Activated T-helper 1 cell treated with Interleukin-2 at 50 U/mL for 16 hours (primary cell): ENCODE results near the gene CDC7.

Source experiments
- DNase-seq: peaks from one replicate; pipeline ENCODE4 v3.0.0-alpha.2; 2020; ENCODE audit warnings: low read depth

Gene CDC7

DNA sequence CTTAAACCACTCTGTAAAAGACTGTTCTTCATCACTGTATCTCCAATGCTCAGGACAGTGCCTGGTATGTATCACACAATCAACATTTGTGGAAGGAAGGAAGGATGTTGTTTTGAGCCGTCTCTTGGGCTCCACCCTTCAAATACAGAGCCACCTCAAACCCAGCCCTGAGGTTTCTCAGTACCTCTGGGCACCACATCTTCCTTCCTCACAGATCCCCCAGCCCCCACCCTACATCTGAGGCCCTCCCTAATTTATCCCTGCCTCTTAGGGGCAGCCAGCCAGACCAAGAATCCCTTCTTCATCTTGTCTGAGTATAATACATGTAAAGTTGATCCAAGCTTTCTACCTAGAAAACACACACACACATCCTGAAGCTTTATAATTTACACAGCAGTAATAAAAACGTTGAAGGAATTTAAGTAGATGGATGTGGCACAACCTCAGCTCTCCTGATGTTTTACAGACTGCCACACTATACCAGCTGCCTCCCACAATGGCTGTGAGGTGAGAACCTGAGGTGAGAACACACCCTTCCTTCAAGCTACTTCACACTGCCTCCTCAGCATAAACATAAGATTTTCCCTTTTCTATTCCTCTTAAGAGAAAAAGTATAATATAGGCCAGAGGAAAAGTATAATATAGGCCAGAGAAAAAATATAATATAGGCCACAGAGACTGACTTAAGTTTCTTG lies 48.5 kb downstream of the CDC7 start:
- DNase-seq, result peak; percentile 13

GRCh38 chr1:91550961-91551360 lies 50.3 kb downstream of the CDC7 start:
- DNase-seq, result no peak

DNA sequence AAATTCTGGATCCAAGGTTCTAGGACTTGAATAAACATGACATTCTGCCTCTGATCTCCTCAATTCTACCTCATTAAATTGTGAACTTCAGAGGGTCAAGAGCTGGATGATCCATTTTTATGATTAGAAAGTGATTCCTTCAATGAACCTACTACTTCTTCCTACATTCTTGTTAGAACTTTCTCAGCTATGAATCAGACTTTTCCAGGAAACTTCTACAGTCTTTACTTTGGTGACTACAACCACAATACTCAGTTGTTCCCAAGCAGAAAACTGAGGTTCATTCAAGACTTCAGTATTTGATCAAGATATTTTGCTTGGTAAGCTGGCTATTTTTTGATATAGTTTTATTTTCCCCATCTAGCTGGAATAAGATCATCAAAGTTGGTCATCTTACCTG lies 51.4 kb downstream of the CDC7 start:
- DNase-seq, result no peak

DNA sequence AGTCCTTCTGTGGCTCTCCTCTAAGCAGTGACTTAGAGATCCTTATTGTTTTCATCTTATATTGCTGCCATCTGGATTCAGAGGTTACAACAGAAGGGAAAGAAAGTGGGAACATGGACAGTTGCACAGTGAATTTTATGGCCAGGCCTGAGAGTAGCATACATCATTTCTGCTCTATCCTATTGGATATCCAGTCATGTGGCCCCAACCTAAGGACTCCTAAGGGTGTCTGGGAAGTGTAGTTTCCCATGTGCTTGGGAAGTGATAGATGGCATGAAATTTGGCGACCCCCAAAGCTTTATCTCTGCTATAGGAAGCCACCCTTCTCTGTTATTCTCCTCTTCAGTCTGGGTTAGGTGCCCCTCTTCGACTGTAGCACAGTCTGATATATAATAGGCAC lies 51.9 kb downstream of the CDC7 start:
- no peak for DNase-seq

DNA sequence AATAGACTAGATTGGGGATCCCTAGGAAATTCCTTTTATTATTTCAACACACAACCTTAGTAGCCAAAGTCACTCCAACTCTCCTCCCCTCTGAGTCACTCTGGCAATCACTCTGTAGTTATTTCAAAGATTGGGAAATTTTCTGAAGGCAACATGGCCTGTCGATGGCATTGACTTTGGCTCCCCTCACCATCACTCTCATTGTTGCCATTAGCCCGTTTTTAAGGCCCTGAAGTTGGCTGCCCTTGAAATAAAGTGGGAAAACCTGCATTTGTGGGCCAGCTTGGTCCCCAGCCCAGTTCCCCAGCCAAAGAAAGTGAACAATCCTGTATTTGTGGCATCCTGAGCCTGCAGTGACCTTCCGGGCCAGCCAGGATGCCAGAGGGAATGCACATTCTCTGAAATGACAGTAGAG lies 52.5 kb downstream of the CDC7 start:
- DNase-seq, result no peak

DNA sequence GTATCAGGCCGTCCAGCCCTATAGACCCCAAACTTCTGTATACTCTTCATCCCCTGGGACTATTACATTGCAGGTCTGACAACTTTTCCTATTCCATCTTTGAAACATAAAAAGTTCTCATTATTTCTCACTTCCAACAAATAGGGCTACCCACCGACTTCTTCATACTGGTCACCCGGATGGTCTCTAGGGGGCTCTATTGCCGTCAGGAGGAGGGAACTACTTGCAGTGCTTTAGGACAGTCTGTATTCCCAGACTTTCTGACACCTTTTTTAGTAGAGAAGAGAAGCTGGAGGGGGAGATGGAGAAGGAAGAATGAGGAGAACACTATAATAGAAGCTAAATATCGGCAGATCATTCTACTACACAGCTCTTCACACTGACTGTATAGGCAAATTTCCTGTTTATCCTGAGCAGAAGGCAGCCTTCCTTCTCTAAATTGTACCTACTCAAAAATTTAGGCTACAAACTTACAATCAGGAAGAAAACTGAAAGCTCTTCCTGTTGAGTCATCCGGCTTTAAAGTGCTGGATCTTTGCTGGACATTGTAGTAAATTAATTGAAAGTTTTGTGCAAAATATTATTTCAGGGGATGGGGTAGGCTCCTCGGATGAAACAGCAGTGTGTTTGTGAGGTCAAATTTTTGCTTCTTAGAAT lies 54.6 kb downstream of the CDC7 start:
- no peak for DNase-seq

GRCh38 chr1:91555821-91556531 lies 55.3 kb downstream of the CDC7 start:
- peak; percentile 36 for DNase-seq

DNA sequence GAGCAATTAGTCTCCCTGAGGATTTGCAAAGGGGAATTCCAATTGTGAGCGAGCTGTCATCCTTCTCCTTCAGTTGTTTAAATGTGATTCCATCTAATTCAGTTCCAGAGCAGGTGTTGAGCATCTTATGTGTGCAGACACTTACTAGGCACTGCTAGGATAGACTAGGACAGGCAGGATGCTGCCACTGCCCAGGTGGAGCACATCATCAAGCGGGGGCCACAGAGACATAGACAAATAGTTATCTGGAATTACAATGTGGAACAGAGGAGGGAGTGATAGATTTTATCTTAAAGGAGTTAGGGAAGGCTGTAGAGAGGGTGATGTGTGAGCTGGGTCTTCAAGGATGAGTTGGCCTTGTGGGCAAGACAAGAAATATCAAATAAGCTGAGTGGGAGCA lies 55.9 kb downstream of the CDC7 start:
- no peak for DNase-seq

DNA sequence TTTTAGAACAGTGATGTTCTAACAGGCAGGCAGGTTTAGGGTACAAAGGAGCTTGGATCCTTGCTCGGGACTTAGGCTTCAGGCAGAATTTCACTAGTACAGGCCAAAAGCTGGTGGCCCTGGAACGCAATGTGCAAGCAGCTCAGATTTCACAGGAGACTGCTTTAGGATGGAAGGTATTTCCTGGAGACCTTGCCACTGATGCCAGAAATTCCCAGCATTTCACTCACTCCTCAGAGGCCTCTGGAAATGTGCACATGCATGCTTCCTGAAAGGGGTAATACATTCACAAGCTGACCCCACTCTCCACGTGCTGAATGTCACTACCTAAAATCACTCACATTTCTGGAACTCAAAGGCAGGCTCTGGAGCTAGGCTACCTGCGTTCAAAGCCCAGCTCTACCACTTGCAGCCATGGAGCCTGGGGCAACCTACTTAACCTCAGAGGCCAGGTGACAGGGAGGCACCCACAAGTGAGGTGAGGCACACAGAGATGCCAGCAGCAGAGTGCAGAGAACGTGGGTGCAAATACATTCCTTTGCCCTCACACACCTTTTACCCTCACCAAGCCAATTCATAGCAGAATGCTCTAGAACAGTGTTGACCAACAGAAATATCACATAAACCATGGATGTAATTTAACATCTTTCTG lies 56.5 kb downstream of the CDC7 start:
- DNase-seq, result no peak

DNA sequence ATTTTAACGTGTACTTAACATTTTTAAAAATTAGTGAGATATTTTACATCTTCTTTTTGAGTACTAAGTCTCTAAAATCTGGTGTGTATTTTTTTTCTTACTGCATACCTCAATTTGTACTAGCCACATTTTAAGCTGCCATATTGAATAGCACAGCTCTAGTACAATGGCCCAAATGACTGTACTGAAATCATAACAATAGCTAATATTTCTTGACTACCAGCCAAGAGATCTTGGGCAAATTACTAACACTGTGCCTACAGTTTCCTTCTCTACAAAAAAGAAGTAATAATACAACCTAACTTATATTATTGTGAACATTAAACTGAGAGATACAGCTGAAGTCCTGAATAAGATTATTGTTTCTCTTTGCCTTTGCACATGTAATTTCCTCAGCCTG lies 57.2 kb downstream of the CDC7 start:
- no peak for DNase-seq

GRCh38 chr1:91559046-91559750 lies 58.5 kb downstream of the CDC7 start:
- DNase-seq, result no peak

DNA sequence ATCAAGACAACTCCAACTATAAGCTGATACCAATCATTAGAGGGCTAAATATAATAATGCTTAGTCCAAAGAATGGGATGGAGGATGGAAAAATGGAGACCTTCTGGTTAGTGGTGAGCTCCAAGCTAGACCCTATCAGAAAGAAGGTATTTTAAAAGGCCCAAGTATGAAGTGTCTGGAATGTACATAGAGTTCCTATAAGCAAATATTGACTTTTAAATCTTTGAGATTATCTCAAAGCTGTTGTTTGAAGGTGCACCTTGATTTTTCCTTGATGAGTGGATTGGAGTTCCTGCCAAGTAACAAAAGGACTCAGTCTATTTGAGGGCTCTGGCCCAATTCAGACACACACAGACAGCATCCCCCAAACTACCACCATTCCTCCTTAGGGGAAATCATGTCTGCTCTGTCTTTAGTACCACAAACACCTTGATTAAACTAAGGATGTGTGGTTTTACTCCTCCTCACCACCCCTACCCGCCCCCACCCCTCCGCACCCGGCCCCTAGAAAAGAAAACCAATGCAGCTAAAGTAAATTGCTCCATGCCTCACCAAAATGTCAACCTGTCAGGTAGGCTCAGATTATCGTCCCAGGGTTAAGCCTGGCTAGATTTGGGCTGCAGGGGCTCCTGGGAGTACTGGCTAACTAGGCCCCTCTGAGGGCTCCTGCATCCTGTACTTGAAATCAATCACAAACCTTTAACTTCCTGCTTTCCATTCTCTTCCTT lies 59.4 kb downstream of the CDC7 start:
- DNase-seq, result no peak

- DNase-seq, result no peak
Measured at GRCh38 chr1:91564888-91565701, 64.4 kb downstream of the CDC7 start.

- DNase-seq, result no peak
Measured at GRCh38 chr1:91567583-91567982, 66.9 kb downstream of the CDC7 start.

GRCh38 chr1:91568261-91568660 lies 67.6 kb downstream of the CDC7 start:
- no peak for DNase-seq

- DNase-seq, result no peak
Measured at GRCh38 chr1:91569411-91570119, 68.9 kb downstream of the CDC7 start.

DNA sequence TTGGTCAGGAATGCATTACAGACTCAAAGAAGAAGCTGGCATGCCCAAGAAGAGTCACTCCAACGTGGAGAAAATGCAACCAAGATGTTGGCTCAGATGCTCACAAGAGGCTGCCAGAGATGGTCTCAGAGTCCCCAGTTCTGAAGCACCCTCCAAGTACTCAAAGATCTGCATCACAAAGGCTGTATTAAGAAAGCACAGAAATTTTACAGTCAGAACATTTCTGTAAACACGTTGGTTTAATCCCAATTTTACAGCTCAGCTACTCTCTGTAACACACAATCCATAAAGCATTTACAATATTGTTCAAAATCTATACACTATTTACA lies 69.4 kb downstream of the CDC7 start:
- DNase-seq, result no peak

DNA sequence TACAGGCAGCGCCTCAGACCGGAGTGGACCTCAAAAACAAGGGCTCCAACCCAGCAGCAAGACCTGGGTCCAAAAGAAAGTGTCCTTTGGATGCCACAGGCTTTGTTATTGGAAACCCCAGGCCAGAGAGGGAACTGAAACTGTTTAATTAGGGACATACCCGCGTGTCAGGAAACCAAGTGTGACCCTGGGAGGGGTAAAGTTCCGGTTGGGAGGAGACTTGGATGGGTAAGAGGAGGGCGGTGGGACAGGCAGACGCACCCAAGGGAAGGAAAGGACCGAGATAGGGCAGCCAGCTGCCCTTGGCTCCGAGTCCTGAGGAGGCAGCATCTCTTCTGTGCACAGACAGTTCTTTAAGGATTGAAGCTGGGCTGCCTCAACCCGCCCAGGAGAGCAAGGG lies 71.4 kb downstream of the CDC7 start:
- no peak for DNase-seq
